GM19372 (cell line): ENCODE results near the gene SNX32.
A peak's percentile ranks its signal among the peaks of the same experiment; 100 is the strongest.

Experiments
- ATAC-seq: cut with Tn5 transposase; IDR thresholded peaks from one replicate; pipeline ENCODE4 v1.9.1; 2021; ENCODE audit warnings: mild to moderate bottlenecking, low read depth, moderate library complexity; ENCODE audit not compliant: unreplicated experiment

Gene SNX32

GRCh38 chr11:65854852-65855837 lies 21.4 kb downstream of the SNX32 start:
- ATAC-seq: no peak

- no peak for ATAC-seq
Measured at GRCh38 chr11:65855927-65856363, 22.2 kb downstream of the SNX32 start.

GRCh38 chr11:65856689-65857499 lies 23.1 kb downstream of the SNX32 start:
- ATAC-seq: peak; percentile 16

- peak; percentile 1 for ATAC-seq
Measured at GRCh38 chr11:65857500-65857852, 23.7 kb downstream of the SNX32 start.

GRCh38 chr11:65857853-65858680 lies 24.3 kb downstream of the SNX32 start, which contains the start of gene CFL1:
CFL1 (minus strand) TSS chr11:65858180; CDS start chr11:65858099, 81 bp downstream.
- ATAC-seq: peak; percentile 44

- no peak for ATAC-seq
Measured at GRCh38 chr11:65858681-65859087, 24.9 kb downstream of the SNX32 start.

- ATAC-seq: peak; percentile 48
Measured at GRCh38 chr11:65859095-65859811, 25.5 kb downstream of the SNX32 start.

- ATAC-seq: no peak
Measured at GRCh38 chr11:65859812-65860277, 26.1 kb downstream of the SNX32 start.

- no peak for ATAC-seq
Measured at GRCh38 chr11:65860278-65861164, 26.8 kb downstream of the SNX32 start, which contains the start of gene MUS81. MUS81 (plus strand) TSS chr11:65860433; CDS start chr11:65860754, 321 bp downstream.

- ATAC-seq: no peak
Measured at GRCh38 chr11:65861165-65861505, 27.4 kb downstream of the SNX32 start.

- ATAC-seq: no peak
Measured at GRCh38 chr11:65861533-65862183, 27.9 kb downstream of the SNX32 start.

GRCh38 chr11:65862191-65862735 lies 28.5 kb downstream of the SNX32 start:
- ATAC-seq: no peak

GRCh38 chr11:65862941-65863888 lies 29.5 kb downstream of the SNX32 start:
- no peak for ATAC-seq

- no peak for ATAC-seq
Measured at GRCh38 chr11:65863889-65864705, 30.3 kb downstream of the SNX32 start.

GRCh38 chr11:65864706-65865471 lies 31.1 kb downstream of the SNX32 start:
- no peak for ATAC-seq
